GM12878 (cell line): Measurements from ENCODE around the gene LARP7. TPM values are rescaled to one million over a fixed set of nuclear protein-coding genes. Genes with fewer than 3 reads are reported as not detected.

Experiments
- ATAC-seq: fragments of 200-7000 bp; cut with Tn5 transposase; 3 replicates; pipeline ENCODE4 v1.9.1; 2020; ENCODE audit warnings: mild to moderate bottlenecking, moderate library complexity
- BruUV-seq: library from RNA; stranded (reverse); fragments of 400-500 nt; replicated peaks from 2 replicates; lab custom pipeline; 2021; lab: Mats Ljungman, UMichigan
- CTCF ChIA-PET: fragments of 300-600 bp; sonication (Branson Sonifier 250); formaldehyde crosslinking; extraction: SDS; loops from one replicate; lab custom pipeline; 2021; ENCODE audit warnings: inconsistent platforms; lab: Yijun Ruan, JAX
- POLR2A ChIA-PET: fragments of 350-600 bp; formaldehyde crosslinking; extraction: SDS; loops from one replicate; lab custom pipeline; 2021; ENCODE audit warnings: inconsistent platforms; lab: Charles Lee
- RAD21 ChIA-PET: fragments of 300-600 bp; sonication (Branson Sonifier 250); formaldehyde crosslinking; loops from one replicate; lab custom pipeline; 2023; ENCODE audit warnings: antibody characterized with exemption; ENCODE audit not compliant: unreplicated experiment; lab: Charles Lee
- SMC1A ChIA-PET: fragments of 300-600 bp; sonication (Branson Sonifier 250); formaldehyde crosslinking; loops from one replicate; lab custom pipeline; 2023; ENCODE audit not compliant: unreplicated experiment, uncharacterized antibody; lab: Charles Lee
- DNase-seq: peaks from one replicate; pipeline ENCODE4 v3.0.0-alpha.2; 2011; ENCODE audit warnings: low read depth, low spot score
- FAIRE-seq: peaks from 3 replicates; lab custom pipeline; 2011; peaks lifted over from hg19 to GRCh38; lab: Jason Lieb, UNC
- H2AFZ ChIP-seq: 2 replicates; pipeline ENCODE4 v1.6.0; 2011; ENCODE audit warnings: low read depth, low read length, control low read depth; ENCODE audit not compliant: control insufficient read depth
- H3K27ac ChIP-seq: 2 replicates; pipeline ENCODE4 v1.5.1; 2011; ENCODE audit warnings: control low read depth; ENCODE audit not compliant: control insufficient read depth, insufficient read depth
- H3K27me3 ChIP-seq, 2 experiments: replicated peaks in 1 of 2; 2 replicates each; pipeline versions ENCODE4 v1.6.0 to v1.6.1; 2011; ENCODE audit warnings: low read length in 1 of 2; ENCODE audit not compliant: control insufficient read depth in 2 of 2, insufficient read depth in 2 of 2
- H3K36me3 ChIP-seq, 2 experiments: 2 replicates each; pipeline ENCODE4 v1.5.1; 2011; ENCODE audit warnings: low read length in 1 of 2; ENCODE audit not compliant: control insufficient read depth in 2 of 2, insufficient read depth in 2 of 2
- H3K4me1 ChIP-seq: 2 replicates; pipeline ENCODE4 v1.6.1; 2011; ENCODE audit warnings: mild to moderate bottlenecking, low read length, moderate library complexity, mixed read lengths; ENCODE audit not compliant: control insufficient read depth, insufficient read depth
- H3K4me2 ChIP-seq: 2 replicates; pipeline ENCODE4 v1.6.0; 2011; ENCODE audit warnings: control low read depth; ENCODE audit not compliant: control insufficient read depth, insufficient read depth
- H3K4me3 ChIP-seq: fragments of 200-600 bp; sonication (generic); 2 replicates; pipeline ENCODE4 v1.5.1; 2016
- H3K79me2 ChIP-seq: 2 replicates; pipeline ENCODE4 v1.6.0; 2011; ENCODE audit warnings: low read length; ENCODE audit not compliant: control insufficient read depth, insufficient read depth
- H3K9ac ChIP-seq: 2 replicates; pipeline ENCODE4 v1.8.0; 2011; ENCODE audit warnings: low read length, control low read depth, mixed read lengths; ENCODE audit not compliant: control insufficient read depth, insufficient read depth
- H3K9me3 ChIP-seq: replicated peaks from 3 replicates; pipeline ENCODE4 v1.5.1; 2011; ENCODE audit warnings: mild to moderate bottlenecking, low read length; ENCODE audit not compliant: control insufficient read depth, insufficient read depth
- H4K20me1 ChIP-seq: 2 replicates; pipeline ENCODE4 v1.6.0; 2011; ENCODE audit not compliant: control insufficient read depth, insufficient read depth
- CBFB ChIP-seq: IDR thresholded peaks from 2 replicates; pipeline ENCODE4 v1.6.1; 2016; ENCODE audit warnings: antibody characterized with exemption, low read depth
- CEBPZ ChIP-seq: fragments of 150-350 bp; IDR thresholded peaks from 2 replicates; pipeline ENCODE4 v1.6.1; 2016; ENCODE audit warnings: low read depth, low read length
- EP300 ChIP-seq, 2 experiments: fragments of 150-350 bp in 1 of 2; IDR thresholded peaks; 2 replicates each; pipeline ENCODE4 v1.6.1; 2011 to 2012; ENCODE audit warnings: low read depth in 2 of 2, low read length in 2 of 2, borderline replicate concordance in 1 of 2, improper control_type of control experiment in 1 of 2, inconsistent platforms in 1 of 2; ENCODE audit not compliant: control insufficient read depth in 1 of 2
- FOXK2 ChIP-seq: fragments of 450-650 bp; IDR thresholded peaks from 2 replicates; pipeline ENCODE4 v1.6.1; 2017; ENCODE audit warnings: mild to moderate bottlenecking, moderate library complexity
- IKZF1 ChIP-seq: fragments of 450-650 bp; conservative IDR thresholded peaks from 2 replicates; pipeline ENCODE4 v1.6.1; 2017; ENCODE audit warnings: antibody characterized with exemption, mild to moderate bottlenecking
- JUNB ChIP-seq: IDR thresholded peaks from 2 replicates; pipeline ENCODE4 v1.6.1; 2016; ENCODE audit warnings: antibody characterized with exemption, mild to moderate bottlenecking
- NR2C2 ChIP-seq: IDR thresholded peaks from 2 replicates; pipeline ENCODE4 v1.6.1; 2011; ENCODE audit warnings: borderline replicate concordance, low read depth; ENCODE audit not compliant: control insufficient read depth, insufficient read length
- NRF1 ChIP-seq: conservative IDR thresholded peaks from 2 replicates; pipeline ENCODE4 v1.6.1; 2011; ENCODE audit warnings: mild to moderate bottlenecking, low read depth, low read length, improper control_type of control experiment
- POLR2AphosphoS2 ChIP-seq: IDR thresholded peaks from 2 replicates; pipeline ENCODE4 v1.6.1; 2011; ENCODE audit warnings: low read depth, mild to moderate bottlenecking, low read length, improper control_type of control experiment, moderate library complexity
- REST ChIP-seq: IDR thresholded peaks from 2 replicates; pipeline ENCODE4 v1.6.1; 2012; ENCODE audit warnings: mild to moderate bottlenecking, low read depth, low read length
- RUNX3 ChIP-seq: IDR thresholded peaks from 2 replicates; pipeline ENCODE4 v1.6.1; 2012; ENCODE audit warnings: low read length, inconsistent platforms
- SMAD1 ChIP-seq: fragments of 450-650 bp; IDR thresholded peaks from 2 replicates; pipeline ENCODE4 v1.6.1; 2018; ENCODE audit warnings: mild to moderate bottlenecking, low read depth; ENCODE audit not compliant: partially characterized antibody
- SREBF1 ChIP-seq: IDR thresholded peaks from 2 replicates; pipeline ENCODE4 v1.6.1; 2012; ENCODE audit warnings: mild to moderate bottlenecking, low read length
- ZNF592 ChIP-seq: fragments of 450-650 bp; IDR thresholded peaks from 2 replicates; pipeline ENCODE4 v1.6.1; 2017; ENCODE audit warnings: mild to moderate bottlenecking, moderate library complexity
- WGBS: methylation state at CpG from one replicate; pipeline ENCODE4 v1.1.6; 2016; ENCODE audit warnings: low lambda C conversion rate; ENCODE audit not compliant: insufficient replicate concordance, insufficient coverage; ENCODE audit errors: missing lambda C conversion rate; 5-methylcytosine and 5-hydroxymethylcytosine counted together
- in situ Hi-C: fragments of 300-500 bp; cut with MboI; formaldehyde crosslinking; loops from 9 replicates; pipeline ENCODE4 v1.14.3; 2018; ENCODE audit warnings: mixed read lengths
- intact Hi-C: fragments of 100-400 bp; cut with micrococcal nuclease; formaldehyde crosslinking; loops from one replicate; pipeline ENCODE4 v1.14.2; 2022; ENCODE audit not compliant: unreplicated experiment
- polyA plus RNA-seq, 11 experiments: library from polyadenylated mRNA; depleted of rRNA in 4 of 11; unstranded in 6 of 11; stranded (reverse) in 5 of 11; fragments of >200 nt; fragmentation: Nextera tagmentation in 4 of 11; fragmentation: Illumina TruSeq in 1 of 11; extraction: Ambion mirVana in 4 of 11; extraction: Trizol in 1 of 11; gene quantifications; 1 replicate in 1 of 11; 2 replicates in 10 of 11; pipeline versions ENCODE4 v1.2.1 to v1.2.3, GENCODE V29; 2011 to 2016; ENCODE audit warnings: inconsistent platforms in 2 of 11, missing spikeins in 2 of 11, low read depth in 1 of 11
- total RNA-seq, 4 experiments: library from RNA; depleted of rRNA in 3 of 4; stranded (reverse); fragments of >200 nt in 3 of 4; fragmentation: Illumina TruSeq in 1 of 4; extraction: Trizol in 1 of 4; gene quantifications; 2 replicates each; pipeline versions ENCODE4 v1.2.1 to v1.2.3, GENCODE V29; 2013 to 2021

Gene LARP7
- total and polyA plus RNA-seq, 10 of the 15 experiments (the other 5 are each of a cell fraction or from before 2014, with no cell fraction given): 27.8 to 107 (median 61.8) TPM

- intact Hi-C loops (no loop called here), in situ Hi-C loops (no loop called here)
- POLR2A ChIA-PET: no interaction called here
- no peak overlapping the region for H3K4me3 ChIP-seq
- ATAC-seq (peak; percentile 17), FAIRE-seq (no peak), DNase-seq (no peak)
- H3K27ac ChIP-seq: no peak overlapping the region
- no peaks in the 10 kb centered on the region for H3K9me3 ChIP-seq
- H3K9ac ChIP-seq: no peak overlapping the region
- CTCF ChIA-PET: interaction anchor here (0.7 to 3.9 kb wide), 9 partner anchors 9 to 309 kb away, joined by 3 to 37 read pairs (median 9); no protein-coding TSS in a partner anchor
- RAD21 ChIA-PET: interaction anchor here (0.9 to 1.6 kb wide), 5 partner anchors 9 to 296 kb away, joined by 3 to 4 read pairs (median 3); no protein-coding TSS in a partner anchor
- no peaks in the 10 kb centered on the region for H3K27me3 ChIP-seq
- SMC1A ChIA-PET: interaction anchor here (1.1 to 4.9 kb wide), 8 partner anchors 10 to 302 kb away, joined by 3 to 24 read pairs (median 4); no protein-coding TSS in a partner anchor
- peaks cover 3 to 11% of the 10 kb centered on the region in 2 experiments for H3K36me3 ChIP-seq
- H3K4me2 ChIP-seq: no peak overlapping the region
- no peak overlapping the region for H2AFZ ChIP-seq
- H3K79me2 ChIP-seq: peaks cover 18% of the 10 kb centered on the region
- WGBS: 100% methylated on average over 2 of the region's 2 CpGs
- no TSS peak for BruUV-seq
- no peaks in the 10 kb centered on the region for H4K20me1 ChIP-seq
- H3K4me1 ChIP-seq: peaks cover 13% of the 10 kb centered on the region
- no peak for TF ChIP-seq SMAD1
- TF ChIP-seq NRF1: no peak
- no peak for TF ChIP-seq SREBF1
- no peak for TF ChIP-seq JUNB
- no peak for TF ChIP-seq NR2C2
- no peak for TF ChIP-seq ZNF592
- no peak for TF ChIP-seq EP300 (IDR thresholded peaks at IDR 0.05; ENCODE audit: borderline replicate concordance in 1 of 2, control insufficient read depth in 1 of 2, low read depth in 2 of 2, low read length in 2 of 2)
- TF ChIP-seq CEBPZ: no peak
- no peak for TF ChIP-seq CBFB
- no peak for TF ChIP-seq REST
- TF ChIP-seq POLR2AphosphoS2: no peak
- TF ChIP-seq IKZF1: no peak
- no peak for TF ChIP-seq FOXK2
- TF ChIP-seq RUNX3: no peak
These were observed 5.6 kb downstream of the LARP7 start for GRCh38 chr4:112642526-112642925.
